ENCODE data around the gene PKD2.

Gene PKD2

DNA sequence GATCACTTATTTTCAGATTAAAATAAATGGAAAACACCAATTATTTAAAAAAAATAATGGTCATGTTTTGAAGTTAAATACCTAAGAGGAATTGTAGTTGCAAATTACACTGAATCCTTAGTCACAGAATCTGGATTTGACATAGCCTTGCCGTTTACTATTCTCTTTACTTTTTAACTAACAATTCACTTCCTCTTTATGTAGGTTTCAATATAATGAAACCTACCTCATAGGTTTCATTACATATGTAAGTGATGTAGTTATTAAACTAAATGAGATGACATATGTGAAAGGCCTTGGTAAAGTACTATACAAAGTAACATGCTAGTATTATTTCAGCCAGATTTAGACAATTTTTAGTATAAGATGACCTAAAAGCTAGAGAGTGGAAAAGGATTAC lies 25.4 kb upstream of the PKD2 start:
- no peak for TF ChIP-seq ISL1 (CRISPR knock-in tag; IDR thresholded peaks at IDR 0.05)
- TF ChIP-seq TSHZ2 (CRISPR knock-in tag; IDR thresholded peaks at IDR 0.05), result no peak
- TF ChIP-seq TOX (CRISPR knock-in tag; IDR thresholded peaks at IDR 0.05; ENCODE audit: borderline replicate concordance), result no peak
- TF ChIP-seq TCF4 (CRISPR knock-in tag; IDR thresholded peaks at IDR 0.05; ENCODE audit: borderline replicate concordance), result no peak
- no peak for TF ChIP-seq ZNF565 (CRISPR knock-in tag; conservative IDR thresholded peaks at IDR 0.05; ENCODE audit: low read depth)
- TF ChIP-seq ZC3H10 (CRISPR knock-in tag; IDR thresholded peaks at IDR 0.05), result no peak
- TF ChIP-seq CREB5 (CRISPR knock-in tag; IDR thresholded peaks at IDR 0.05; ENCODE audit: low read depth), result no peak
- no peak for TF ChIP-seq ZNF8 (CRISPR knock-in tag; IDR thresholded peaks at IDR 0.05)
- TF ChIP-seq BACH2 (CRISPR knock-in tag; IDR thresholded peaks at IDR 0.05; ENCODE audit: borderline replicate concordance), result no peak
- TF ChIP-seq, protein P1, sequence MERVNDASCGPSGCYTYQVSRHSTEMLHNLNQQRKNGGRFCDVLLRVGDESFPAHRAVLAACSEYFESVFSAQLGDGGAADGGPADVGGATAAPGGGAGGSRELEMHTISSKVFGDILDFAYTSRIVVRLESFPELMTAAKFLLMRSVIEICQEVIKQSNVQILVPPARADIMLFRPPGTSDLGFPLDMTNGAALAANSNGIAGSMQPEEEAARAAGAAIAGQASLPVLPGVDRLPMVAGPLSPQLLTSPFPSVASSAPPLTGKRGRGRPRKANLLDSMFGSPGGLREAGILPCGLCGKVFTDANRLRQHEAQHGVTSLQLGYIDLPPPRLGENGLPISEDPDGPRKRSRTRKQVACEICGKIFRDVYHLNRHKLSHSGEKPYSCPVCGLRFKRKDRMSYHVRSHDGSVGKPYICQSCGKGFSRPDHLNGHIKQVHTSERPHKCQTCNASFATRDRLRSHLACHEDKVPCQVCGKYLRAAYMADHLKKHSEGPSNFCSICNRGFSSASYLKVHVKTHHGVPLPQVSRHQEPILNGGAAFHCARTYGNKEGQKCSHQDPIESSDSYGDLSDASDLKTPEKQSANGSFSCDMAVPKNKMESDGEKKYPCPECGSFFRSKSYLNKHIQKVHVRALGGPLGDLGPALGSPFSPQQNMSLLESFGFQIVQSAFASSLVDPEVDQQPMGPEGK (CRISPR knock-in tag; IDR thresholded peaks at IDR 0.05; ENCODE audit: borderline replicate concordance), result no peak
- TF ChIP-seq GLIS3 (CRISPR knock-in tag; IDR thresholded peaks at IDR 0.05), result no peak
- TF ChIP-seq ESRRG (CRISPR knock-in tag; IDR thresholded peaks at IDR 0.05), result no peak
- no peak for TF ChIP-seq PPARA (CRISPR knock-in tag; IDR thresholded peaks at IDR 0.05; ENCODE audit: borderline replicate concordance)
- no peak for TF ChIP-seq SNAI2 (CRISPR knock-in tag; IDR thresholded peaks at IDR 0.05)
- no peak for TF ChIP-seq RARB (CRISPR knock-in tag; IDR thresholded peaks at IDR 0.05)
- TF ChIP-seq ZFP3 (CRISPR knock-in tag; IDR thresholded peaks at IDR 0.05), result no peak
- TF ChIP-seq CSDC2 (CRISPR knock-in tag; IDR thresholded peaks at IDR 0.05), result no peak
- no peak for TF ChIP-seq ZFP30 (CRISPR knock-in tag; IDR thresholded peaks at IDR 0.05)
- TF ChIP-seq OSR1 (CRISPR knock-in tag; IDR thresholded peaks at IDR 0.05), result no peak
- TF ChIP-seq, protein P2, sequence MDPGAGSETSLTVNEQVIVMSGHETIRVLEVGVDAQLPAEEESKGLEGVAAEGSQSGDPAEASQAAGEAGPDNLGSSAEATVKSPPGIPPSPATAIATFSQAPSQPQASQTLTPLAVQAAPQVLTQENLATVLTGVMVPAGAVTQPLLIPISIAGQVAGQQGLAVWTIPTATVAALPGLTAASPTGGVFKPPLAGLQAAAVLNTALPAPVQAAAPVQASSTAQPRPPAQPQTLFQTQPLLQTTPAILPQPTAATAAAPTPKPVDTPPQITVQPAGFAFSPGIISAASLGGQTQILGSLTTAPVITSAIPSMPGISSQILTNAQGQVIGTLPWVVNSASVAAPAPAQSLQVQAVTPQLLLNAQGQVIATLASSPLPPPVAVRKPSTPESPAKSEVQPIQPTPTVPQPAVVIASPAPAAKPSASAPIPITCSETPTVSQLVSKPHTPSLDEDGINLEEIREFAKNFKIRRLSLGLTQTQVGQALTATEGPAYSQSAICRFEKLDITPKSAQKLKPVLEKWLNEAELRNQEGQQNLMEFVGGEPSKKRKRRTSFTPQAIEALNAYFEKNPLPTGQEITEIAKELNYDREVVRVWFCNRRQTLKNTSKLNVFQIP (CRISPR knock-in tag; IDR thresholded peaks at IDR 0.05; ENCODE audit: borderline replicate concordance, low read depth), result no peak
- no peak for ATAC-seq

GRCh38 chr4:87982446-87983010 lies 24.9 kb upstream of the PKD2 start:
- no peak for TF ChIP-seq TOX (CRISPR knock-in tag; IDR thresholded peaks at IDR 0.05; ENCODE audit: borderline replicate concordance)
- TF ChIP-seq RARB (CRISPR knock-in tag; IDR thresholded peaks at IDR 0.05), result no peak
- TF ChIP-seq, protein P1 (CRISPR knock-in tag; IDR thresholded peaks at IDR 0.05; ENCODE audit: borderline replicate concordance), result no peak
- TF ChIP-seq ZFP30 (CRISPR knock-in tag; IDR thresholded peaks at IDR 0.05), result no peak
- no peak for TF ChIP-seq CSDC2 (CRISPR knock-in tag; IDR thresholded peaks at IDR 0.05)
- TF ChIP-seq ISL1 (CRISPR knock-in tag; IDR thresholded peaks at IDR 0.05), result no peak
- TF ChIP-seq BACH2 (CRISPR knock-in tag; IDR thresholded peaks at IDR 0.05; ENCODE audit: borderline replicate concordance), result no peak
- ATAC-seq, result no peak

GRCh38 chr4:87983996-87984395 lies 23.4 kb upstream of the PKD2 start:
- no peak for ATAC-seq
- TF ChIP-seq ZNF70 (CRISPR knock-in tag; IDR thresholded peaks at IDR 0.05) (no peak), ESRRG (CRISPR knock-in tag; IDR thresholded peaks at IDR 0.05) (no peak), OSR1 (CRISPR knock-in tag; IDR thresholded peaks at IDR 0.05) (no peak), ZNF565 (CRISPR knock-in tag; conservative IDR thresholded peaks at IDR 0.05; ENCODE audit: low read depth) (no peak), TSHZ2 (CRISPR knock-in tag; IDR thresholded peaks at IDR 0.05) (no peak), SNAI2 (CRISPR knock-in tag; IDR thresholded peaks at IDR 0.05) (no peak), ZFP30 (CRISPR knock-in tag; IDR thresholded peaks at IDR 0.05) (no peak), CSDC2 (CRISPR knock-in tag; IDR thresholded peaks at IDR 0.05) (no peak), ARNTL (CRISPR knock-in tag; IDR thresholded peaks at IDR 0.05; ENCODE audit: borderline replicate concordance, low read depth) (no peak), TCF4 (CRISPR knock-in tag; IDR thresholded peaks at IDR 0.05; ENCODE audit: borderline replicate concordance) (no peak), TOX (CRISPR knock-in tag; IDR thresholded peaks at IDR 0.05; ENCODE audit: borderline replicate concordance) (no peak), ISL1 (CRISPR knock-in tag; IDR thresholded peaks at IDR 0.05) (no peak)
- TF ChIP-seq, protein P2 (CRISPR knock-in tag; IDR thresholded peaks at IDR 0.05; ENCODE audit: borderline replicate concordance, low read depth), result no peak
